Stimulated activated CD8-positive, alpha-beta memory T cell treated with anti-CD3 and anti-CD28 coated beads, Interleukin-4, amount 100 ng/mL, for 24 hours (primary cell): ENCODE measurements around the gene PRXL2B.

Experiments used
- DNase-seq: peaks from one replicate; pipeline ENCODE4 v3.0.0-alpha.2; 2020; ENCODE audit warnings: low read depth

PRXL2B gene

DNA sequence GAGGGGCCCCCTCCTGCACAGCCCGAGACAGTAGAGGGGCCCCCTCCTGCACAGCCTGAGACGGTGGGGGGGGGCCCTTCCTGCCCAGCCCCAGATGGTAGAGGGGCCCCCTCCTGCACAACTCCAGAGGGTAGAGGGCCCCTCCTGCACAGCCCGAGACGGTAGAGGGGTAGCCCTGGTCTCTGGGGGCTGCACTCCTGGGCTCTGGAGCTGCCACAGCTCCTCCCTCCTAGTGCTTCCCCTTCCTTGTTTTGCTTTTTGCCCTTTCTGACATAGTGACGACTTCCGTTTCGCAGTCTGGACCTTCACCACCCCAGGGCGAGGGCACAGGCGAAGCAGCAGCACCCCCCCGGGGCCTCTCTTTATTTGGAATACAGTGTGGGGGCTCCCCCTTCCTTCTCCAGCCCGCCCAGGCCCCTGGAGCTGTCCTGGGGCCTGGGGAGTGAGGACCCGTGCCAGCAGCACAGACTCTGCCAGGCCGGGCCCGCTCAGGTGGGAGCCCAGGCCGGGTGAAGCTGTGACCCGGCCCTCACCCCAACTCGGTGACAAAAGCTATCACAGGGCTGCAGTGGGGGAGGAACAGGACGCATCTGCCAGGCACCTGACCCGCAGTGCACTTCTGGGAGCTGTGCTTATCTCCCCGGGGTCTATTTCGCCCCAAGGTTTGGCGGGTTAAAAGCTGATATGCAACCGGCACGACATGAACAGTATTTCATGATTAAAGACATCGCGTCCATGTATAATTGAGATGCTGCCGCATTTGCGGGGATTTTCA, 1.1 kb upstream of the PRXL2B start:
- peak; percentile 55 for DNase-seq

- no peak for DNase-seq
Observed at GRCh38 chr1:2587071-2587859, 688 bp downstream of the PRXL2B start.

DNA sequence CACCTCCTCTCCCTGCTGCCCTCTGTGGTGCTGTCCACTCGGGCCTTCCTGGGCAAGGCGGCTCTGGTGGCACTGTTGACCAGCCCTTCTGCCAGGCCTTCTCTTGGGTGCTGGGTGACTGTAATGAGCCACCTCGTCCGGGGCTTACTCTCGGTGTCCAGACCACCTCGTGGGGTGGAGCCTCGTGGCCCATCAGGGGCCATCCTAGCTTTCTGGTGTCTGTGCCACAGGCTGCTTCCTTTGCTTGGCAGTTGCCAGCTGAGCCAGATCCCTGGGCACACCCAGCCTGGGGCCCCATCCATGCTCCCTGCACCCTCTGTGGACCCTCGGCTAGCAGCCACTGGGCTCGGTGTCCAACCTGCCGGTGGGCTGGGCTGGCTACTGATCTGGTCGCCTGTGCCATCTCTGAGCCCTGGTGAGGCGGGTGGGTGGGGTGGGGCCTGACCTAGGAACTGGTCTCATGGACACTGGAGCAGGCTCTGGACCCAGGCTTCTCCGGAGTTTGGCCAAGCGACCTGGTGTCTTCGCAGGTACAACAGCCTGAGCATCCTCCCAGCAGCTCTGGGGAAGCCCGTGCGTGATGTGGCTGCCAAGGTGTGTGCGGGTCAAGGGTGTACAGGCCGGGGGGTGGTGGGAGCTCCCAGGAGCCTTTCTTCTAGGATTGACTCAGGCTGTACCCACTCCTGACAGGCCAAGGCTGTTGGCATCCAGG, 1.4 kb downstream of the PRXL2B start:
- DNase-seq, result no peak

DNA sequence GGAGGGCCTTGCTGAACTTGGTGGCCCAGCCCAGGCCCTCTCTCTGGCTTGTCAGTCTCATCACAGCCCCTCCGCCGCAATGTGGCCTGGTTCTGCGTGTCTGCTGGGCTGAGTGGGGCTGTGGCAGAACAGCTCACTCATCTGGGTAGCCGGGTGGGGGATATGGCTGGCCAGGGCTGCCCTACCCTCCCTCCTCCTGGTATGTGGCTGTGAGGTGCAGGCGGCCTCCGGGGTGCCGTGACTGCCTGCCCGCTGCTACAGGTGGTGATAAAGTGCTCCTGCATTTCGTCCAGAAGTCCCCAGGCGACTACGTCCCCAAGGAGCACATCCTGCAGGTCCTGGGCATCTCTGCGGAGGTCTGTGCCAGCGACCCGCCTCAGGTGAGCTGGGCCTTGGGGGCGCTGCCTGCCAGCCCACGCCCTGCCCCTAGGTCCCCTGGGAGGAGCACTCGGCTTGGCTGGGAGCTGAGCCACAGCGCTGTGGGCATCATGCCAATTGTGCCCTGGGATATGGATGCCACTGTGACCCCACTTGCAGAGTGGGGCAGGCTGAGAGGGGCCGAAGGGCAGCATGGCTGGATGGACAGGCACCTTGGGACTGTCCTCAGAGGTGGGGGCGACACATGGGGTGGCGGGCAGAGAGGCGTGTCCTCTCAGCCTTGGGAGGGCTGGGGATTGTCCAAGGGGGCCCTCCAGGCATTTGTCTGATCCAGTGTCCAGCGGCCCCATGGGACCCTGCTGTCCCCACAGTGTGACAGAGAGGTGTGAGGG, 2.3 kb downstream of the PRXL2B start:
- no peak for DNase-seq

DNA sequence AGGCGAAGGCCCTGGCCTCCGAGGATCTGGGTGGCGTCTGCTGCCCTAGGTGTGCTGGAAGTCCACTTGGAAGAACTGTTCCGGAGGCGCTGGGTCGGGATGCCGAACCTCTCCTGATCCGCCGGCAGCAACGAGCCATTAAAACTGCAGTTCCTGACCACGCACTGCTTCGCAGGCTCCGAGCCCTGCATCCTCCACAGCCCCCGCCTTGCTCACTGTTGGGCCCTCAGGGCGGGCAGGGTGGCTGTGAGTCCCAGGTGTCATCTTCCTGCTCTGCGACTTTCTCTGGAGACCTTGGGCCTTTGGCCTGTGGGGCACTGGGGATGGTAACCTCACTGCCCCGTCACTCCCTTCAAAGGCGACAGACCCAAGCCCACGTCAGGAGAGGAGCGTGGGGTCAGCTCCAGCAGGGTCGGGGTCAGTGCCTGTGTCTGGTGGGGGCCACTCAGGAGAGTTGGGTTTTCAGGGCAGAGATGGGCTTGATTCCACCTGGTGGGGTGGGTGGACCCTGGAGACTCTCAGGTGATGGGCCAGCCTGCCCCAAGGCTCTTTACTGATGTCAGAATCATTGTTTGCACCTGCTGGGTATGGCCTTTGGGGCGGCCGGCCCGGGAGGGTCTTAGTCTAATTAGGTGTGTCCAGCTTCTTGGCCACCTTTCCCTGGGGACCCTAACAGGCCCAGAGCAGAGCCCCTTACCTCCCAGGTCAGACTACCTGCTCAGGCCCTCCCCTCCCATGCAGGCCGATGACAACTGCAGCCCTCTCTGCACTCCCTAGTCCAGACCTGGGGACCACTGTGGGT, 3.1 kb downstream of the PRXL2B start:
- no peak for DNase-seq

DNA sequence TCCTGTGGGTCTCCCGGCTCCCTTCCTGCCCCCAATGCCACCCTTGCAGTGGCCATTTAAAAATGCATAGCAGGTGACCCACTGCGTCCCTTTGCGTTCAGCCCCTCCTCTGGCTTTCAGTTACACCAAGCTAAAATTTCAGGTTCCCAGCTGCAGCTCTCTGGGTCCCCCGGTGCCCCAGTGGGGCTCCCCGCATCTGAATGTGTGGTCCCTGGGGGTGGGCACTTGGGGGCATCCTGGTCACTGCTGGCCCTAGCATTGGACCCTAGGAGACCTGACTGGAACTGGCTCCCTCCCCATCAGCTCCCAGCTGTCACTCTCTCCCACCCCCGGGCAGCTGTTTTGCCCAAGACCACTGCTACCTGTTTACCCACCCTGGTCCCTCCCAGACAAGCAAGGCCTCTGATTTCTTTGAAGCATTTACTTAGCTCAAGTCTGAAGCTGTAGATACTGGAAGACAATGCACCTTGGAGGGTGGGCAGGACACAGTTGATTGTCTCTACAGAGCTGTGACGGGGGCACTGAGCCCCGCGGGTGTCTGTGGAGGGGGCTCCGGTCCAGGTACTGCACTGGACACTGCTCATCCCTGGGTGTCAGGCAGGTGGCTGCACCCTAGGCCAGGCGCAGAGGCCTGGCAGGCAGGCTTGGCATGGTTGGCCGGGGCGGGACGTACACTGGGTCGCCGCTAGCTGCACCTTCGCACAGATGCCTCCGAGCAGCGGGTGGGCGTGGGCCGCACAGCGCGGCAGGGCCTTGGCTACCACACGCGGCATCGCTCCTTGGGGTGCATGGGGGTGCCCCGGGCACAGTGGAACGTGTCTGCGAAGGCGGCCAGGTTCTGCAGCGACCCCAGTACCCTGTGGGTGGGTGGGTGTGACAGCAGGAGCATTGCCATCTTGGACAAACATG, 3.9 kb downstream of the PRXL2B start:
- DNase-seq, result no peak

DNA sequence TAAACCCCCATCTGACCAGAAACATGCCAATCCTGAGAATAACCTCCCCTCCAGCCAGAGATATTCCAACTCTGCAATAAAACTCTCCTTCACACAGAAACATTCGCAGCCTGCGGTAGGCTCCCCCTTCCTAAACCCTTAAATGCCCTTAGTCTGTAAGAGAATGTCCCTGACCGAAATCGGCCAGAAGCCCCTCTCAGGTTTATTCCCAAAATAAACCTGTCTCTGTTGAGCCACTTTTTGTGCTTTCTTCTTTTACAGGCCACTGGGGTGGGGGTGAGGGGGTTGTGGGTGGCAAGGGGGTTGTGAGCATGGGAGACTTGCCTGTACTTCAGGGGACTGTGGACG, 4.6 kb downstream of the PRXL2B start:
- DNase-seq, result no peak

GRCh38 chr1:2591581-2592261, 5.1 kb downstream of the PRXL2B start:
- DNase-seq, result no peak

- DNase-seq, result no peak
Observed at GRCh38 chr1:2592672-2593071, 6.1 kb downstream of the PRXL2B start.

DNA sequence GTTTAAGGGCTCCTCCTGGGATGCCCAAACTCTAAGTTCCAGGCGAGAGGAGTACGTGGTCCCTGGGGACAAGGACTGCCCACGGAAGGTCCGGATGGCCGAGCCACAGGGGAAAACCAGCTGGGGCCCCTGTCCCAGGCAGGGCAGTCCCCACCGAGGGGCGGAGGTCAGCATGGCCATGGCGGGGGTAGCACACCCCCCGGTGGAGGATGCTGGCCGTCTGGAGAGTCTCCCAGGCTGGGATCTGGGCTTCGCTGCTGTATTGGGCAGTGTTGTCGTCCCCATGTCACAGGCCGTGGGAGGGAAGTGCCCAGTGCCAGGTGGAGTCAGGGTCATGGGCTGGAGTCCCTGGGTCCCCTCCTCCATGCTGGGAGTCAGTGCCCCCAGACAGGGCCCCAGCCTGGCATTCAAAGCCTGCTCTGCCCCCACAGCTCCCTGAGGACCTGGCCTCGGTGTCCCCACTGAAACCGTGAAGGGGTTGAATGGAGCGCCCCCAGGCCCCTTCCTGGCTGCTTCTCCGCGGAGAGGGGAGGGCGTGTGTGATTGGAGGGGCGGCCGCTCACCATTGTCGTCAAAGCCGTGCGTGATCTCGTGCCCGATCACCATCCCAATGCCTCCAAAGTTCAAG, 6.8 kb downstream of the PRXL2B start:
- no peak for DNase-seq

DNA sequence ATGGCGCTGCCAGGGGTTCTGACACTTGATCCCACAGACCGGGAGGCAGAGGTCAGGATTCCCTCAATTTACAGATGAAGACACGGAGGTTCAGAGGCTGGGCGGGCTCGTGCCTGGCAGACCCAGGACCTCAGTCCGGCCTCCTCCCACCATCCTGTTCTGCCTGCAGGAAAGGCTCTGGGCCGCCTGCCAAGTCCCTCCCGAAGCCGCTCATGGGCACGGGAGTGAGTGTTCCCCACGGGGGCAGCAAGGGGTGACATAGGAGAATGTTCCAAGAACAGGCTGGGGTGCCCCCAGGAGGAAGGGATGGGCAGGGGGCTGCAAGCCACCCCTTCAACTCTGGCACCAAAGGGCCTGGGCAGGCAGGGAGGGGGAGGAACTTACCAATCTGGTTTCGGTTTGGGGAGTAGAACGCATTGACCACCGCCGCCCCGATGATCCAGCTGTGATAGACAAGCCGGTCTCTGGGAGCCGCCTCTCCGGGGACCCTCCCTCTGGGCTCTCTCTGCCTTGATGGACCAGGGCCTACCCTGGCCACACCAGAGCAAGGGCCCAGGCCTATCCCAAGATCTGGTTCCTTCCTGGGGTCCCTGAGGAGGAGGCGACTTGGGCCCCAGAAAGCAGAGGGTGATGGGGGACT, 7.5 kb downstream of the PRXL2B start:
- no peak for DNase-seq

DNA sequence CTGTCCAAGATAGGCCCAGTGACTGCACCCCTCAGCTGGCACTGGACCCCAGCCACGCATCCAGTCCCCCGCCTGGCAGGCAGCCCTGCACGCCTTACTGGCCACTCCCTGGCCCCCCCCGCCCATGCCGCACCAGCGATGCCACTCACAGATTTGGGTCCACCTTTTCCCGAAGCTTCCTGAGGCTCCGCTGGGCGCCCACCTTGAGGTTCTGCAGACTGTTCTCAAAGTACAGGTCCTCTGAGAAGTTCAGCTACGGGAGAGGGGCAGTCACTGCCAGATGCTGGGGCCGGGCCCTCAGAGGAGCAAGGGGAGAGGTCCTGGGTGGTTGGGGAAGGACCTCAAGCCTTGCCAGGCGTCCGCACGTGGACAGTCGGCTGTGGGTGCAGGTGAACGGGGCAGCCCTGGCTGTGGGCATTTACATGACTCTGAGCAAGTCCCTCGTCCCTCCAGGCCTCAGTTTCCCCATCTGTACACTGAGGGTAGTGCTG, 8.1 kb downstream of the PRXL2B start:
- DNase-seq, result no peak

DNA sequence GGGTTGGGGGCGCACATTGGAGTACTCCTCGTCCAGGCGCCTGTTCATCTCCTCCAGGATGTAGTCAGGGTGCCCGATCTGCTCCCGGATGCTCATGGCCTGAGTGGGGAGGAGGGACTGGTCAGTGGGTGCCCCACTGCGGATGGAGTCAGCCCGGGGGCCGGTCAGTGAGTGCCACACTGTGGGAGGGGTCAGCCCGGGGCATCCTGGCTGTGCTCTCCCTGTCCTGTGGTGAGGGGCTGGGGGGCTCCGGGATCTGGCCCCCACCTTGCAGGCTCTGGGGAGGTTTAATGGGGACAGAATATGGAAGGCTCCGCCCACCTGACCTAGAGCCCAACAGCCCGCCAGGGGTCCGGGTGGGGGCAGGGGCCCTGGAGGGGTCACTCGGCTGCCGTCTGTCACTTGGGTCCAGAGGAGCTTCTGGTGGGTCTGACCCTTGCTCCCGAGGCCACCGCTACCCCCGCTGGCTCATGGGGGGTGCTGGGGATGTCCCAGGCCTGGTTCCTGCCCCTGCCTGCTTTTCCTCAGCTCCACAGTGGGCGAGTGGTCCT, 8.8 kb downstream of the PRXL2B start:
- no peak for DNase-seq

- no peak for DNase-seq
Observed at GRCh38 chr1:2595812-2596529, 9.4 kb downstream of the PRXL2B start.

- DNase-seq, result no peak
Observed at GRCh38 chr1:2596530-2597333, 10.2 kb downstream of the PRXL2B start.

GRCh38 chr1:2597441-2598328, 11.1 kb downstream of the PRXL2B start:
- DNase-seq, result no peak
